GM21423 (cell line): ENCODE data around the gene USP17L5.
"Not testable (repeated sequence)": the region's sequence is repeated elsewhere in the genome, so short reads cannot be mapped to it uniquely, and the experiment has no call there.

Experiments used
- ATAC-seq: cut with Tn5 transposase; IDR thresholded peaks from one replicate; pipeline ENCODE4 v1.9.1; 2021; ENCODE audit warnings: mild to moderate bottlenecking, moderate library complexity; ENCODE audit not compliant: unreplicated experiment

The USP17L5 gene, protein sequence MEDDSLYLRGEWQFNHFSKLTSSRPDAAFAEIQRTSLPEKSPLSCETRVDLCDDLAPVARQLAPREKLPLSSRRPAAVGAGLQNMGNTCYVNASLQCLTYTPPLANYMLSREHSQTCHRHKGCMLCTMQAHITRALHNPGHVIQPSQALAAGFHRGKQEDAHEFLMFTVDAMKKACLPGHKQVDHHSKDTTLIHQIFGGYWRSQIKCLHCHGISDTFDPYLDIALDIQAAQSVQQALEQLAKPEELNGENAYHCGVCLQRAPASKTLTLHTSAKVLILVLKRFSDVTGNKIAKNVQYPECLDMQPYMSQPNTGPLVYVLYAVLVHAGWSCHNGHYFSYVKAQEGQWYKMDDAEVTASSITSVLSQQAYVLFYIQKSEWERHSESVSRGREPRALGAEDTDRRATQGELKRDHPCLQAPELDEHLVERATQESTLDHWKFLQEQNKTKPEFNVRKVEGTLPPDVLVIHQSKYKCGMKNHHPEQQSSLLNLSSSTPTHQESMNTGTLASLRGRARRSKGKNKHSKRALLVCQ

DNA sequence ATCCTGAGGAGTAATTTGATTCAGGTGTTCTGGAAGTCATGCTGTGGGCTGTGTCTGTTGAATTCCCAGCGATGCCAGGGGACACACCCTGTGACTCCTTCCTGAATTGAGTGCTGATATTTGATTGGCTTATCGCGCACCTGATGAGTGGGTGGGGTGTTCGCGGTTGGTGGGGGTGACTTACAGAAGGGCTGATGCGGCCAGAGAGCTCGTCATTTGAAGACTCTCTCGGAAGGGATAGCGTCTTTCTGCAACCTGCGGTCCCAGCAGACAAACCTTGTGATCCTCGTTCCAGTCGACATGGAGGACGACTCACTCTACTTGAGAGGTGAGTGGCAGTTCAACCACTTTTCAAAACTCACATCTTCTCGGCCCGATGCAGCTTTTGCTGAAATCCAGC, at the start of gene USP17L5:
TSS of gene USP17L5 (plus strand) at position 301 of the 400 bp plus-strand sequence. CDS start at position 301, 0 bp downstream.
- not testable (repeated sequence) for ATAC-seq

GRCh38 chr4:9324191-9324590, 15.0 kb upstream of the USP17L5 start:
- not testable (repeated sequence) for ATAC-seq

DNA sequence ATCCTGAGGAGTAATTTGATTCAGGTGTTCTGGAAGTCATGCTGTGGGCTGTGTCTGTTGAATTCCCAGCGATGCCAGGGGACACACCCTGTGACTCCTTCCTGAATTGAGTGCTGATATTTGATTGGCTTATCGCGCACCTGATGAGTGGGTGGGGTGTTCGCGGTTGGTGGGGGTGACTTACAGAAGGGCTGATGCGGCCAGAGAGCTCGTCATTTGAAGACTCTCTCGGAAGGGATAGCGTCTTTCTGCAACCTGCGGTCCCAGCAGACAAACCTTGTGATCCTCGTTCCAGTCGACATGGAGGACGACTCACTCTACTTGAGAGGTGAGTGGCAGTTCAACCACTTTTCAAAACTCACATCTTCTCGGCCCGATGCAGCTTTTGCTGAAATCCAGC, 14.3 kb upstream of the USP17L5 start, which contains the start of gene USP17L24:
TSS of gene USP17L24 (plus strand) at position 301 of the 400 bp plus-strand sequence. CDS start at position 301, 0 bp downstream.
- not testable (repeated sequence) for ATAC-seq

DNA sequence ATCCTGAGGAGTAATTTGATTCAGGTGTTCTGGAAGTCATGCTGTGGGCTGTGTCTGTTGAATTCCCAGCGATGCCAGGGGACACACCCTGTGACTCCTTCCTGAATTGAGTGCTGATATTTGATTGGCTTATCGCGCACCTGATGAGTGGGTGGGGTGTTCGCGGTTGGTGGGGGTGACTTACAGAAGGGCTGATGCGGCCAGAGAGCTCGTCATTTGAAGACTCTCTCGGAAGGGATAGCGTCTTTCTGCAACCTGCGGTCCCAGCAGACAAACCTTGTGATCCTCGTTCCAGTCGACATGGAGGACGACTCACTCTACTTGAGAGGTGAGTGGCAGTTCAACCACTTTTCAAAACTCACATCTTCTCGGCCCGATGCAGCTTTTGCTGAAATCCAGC, 9.6 kb upstream of the USP17L5 start, which contains the start of gene USP17L25:
TSS of gene USP17L25 (plus strand) at position 301 of the 400 bp plus-strand sequence. CDS start at position 301, 0 bp downstream.
- ATAC-seq: not testable (repeated sequence)

GRCh38 chr4:9334358-9334757, 4.8 kb upstream of the USP17L5 start, which contains the start of gene USP17L26:
USP17L26 (plus strand) TSS chr4:9334658; CDS start chr4:9334658, 0 bp downstream.
- ATAC-seq: not testable (repeated sequence)

DNA sequence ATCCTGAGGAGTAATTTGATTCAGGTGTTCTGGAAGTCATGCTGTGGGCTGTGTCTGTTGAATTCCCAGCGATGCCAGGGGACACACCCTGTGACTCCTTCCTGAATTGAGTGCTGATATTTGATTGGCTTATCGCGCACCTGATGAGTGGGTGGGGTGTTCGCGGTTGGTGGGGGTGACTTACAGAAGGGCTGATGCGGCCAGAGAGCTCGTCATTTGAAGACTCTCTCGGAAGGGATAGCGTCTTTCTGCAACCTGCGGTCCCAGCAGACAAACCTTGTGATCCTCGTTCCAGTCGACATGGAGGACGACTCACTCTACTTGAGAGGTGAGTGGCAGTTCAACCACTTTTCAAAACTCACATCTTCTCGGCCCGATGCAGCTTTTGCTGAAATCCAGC, 4.6 kb downstream of the USP17L5 start, which contains the start of gene USP17L27:
TSS of gene USP17L27 (plus strand) at position 301 of the 400 bp plus-strand sequence. CDS start at position 301, 0 bp downstream.
- not testable (repeated sequence) for ATAC-seq

- not testable (repeated sequence) for ATAC-seq
These were observed 9.4 kb downstream of the USP17L5 start, which contains the start of gene USP17L28 for GRCh38 chr4:9348593-9348992. USP17L28 (plus strand) TSS chr4:9348893; CDS start chr4:9348893, 0 bp downstream.

GRCh38 chr4:9350866-9351265, 11.7 kb downstream of the USP17L5 start:
- not testable (repeated sequence) for ATAC-seq

GRCh38 chr4:9353338-9353737, 14.1 kb downstream of the USP17L5 start, which contains the start of gene USP17L29:
USP17L29 (plus strand) TSS chr4:9353638; CDS start chr4:9353638, 0 bp downstream.
- ATAC-seq: not testable (repeated sequence)

DNA sequence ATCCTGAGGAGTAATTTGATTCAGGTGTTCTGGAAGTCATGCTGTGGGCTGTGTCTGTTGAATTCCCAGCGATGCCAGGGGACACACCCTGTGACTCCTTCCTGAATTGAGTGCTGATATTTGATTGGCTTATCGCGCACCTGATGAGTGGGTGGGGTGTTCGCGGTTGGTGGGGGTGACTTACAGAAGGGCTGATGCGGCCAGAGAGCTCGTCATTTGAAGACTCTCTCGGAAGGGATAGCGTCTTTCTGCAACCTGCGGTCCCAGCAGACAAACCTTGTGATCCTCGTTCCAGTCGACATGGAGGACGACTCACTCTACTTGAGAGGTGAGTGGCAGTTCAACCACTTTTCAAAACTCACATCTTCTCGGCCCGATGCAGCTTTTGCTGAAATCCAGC, 23.6 kb downstream of the USP17L5 start, which contains the start of gene USP17L30:
TSS of gene USP17L30 (plus strand) at position 301 of the 400 bp plus-strand sequence. CDS start at position 301, 0 bp downstream.
- not testable (repeated sequence) for ATAC-seq

DNA sequence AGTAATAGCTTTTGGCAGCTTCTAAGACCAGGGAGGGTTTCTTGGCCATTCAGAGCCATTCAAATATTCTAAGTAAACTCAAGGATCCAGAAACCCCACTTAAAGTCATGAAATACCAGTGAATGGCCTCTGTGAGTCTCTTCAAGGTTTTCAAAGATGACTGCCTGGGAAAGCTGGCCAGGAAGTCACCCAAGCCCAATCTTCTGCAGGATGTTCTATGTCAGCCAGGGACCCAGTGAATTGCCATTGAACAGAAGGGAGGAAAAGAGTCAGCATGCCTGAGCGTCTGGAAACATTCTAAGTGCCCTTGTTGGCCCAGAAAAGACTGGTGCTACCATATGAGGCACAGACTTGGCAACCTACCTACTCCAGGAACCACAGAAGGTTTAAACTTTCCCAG, 40.7 kb downstream of the USP17L5 start:
- not testable (repeated sequence) for ATAC-seq

DNA sequence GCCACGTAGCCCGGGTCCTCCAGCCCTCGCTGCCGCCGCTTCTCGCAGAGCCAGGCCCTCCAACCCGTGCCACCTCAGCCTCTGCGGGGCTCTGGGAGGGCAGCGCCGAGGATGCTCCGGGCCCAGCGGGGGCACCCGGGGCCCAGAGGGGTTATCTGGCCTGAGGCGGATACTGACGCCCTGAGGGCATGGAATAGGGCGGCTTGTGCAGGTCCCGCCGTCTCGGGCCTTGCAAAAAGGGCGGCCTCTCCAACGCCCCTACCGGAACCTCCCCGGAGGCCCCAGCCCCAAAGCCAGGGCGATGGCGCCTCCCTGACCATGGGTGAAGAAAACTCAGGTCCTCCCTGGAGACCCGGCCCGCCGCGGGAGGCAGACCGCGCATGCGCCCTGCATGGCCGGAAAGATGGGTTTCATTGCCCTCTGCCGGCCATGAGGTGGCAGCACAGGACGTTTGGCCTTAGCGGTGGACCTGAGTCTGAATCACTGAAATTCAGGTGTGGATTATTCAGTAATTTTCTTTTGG, 41.9 kb downstream of the USP17L5 start:
- ATAC-seq: not testable (repeated sequence)

- no peak for ATAC-seq
These were observed 44.9 kb downstream of the USP17L5 start for GRCh38 chr4:9384126-9384525.

GRCh38 chr4:9389001-9389400, 49.8 kb downstream of the USP17L5 start:
- not testable (repeated sequence) for ATAC-seq
